Suprapubic skin (tissue), 4 donors: ENCODE measurements around the gene SCFD1. TPM values are rescaled to one million over a fixed set of nuclear protein-coding genes. Genes with fewer than 3 reads are reported as not detected.

Experiments
- DNase-seq, 2 donors: peaks; one replicate each; pipeline ENCODE4 v3.0.0-alpha.2; 2019; ENCODE audit warnings: low spot score in 2 of 2
- H3K27ac ChIP-seq: fragments of 200-600 bp; sonication (generic); one replicate; pipeline ENCODE4 v1.5.1; 2019
- H3K27me3 ChIP-seq: fragments of 200-600 bp; sonication (generic); one replicate; pipeline ENCODE4 v1.5.1; 2019
- H3K36me3 ChIP-seq: fragments of 200-600 bp; sonication (generic); one replicate; pipeline ENCODE4 v1.5.1; 2019
- H3K4me1 ChIP-seq: fragments of 200-600 bp; sonication (generic); one replicate; pipeline ENCODE4 v1.5.1; 2019
- H3K4me3 ChIP-seq: fragments of 200-600 bp; sonication (generic); one replicate; pipeline ENCODE4 v1.5.1; 2019; ENCODE audit warnings: mild to moderate bottlenecking
- H3K9me3 ChIP-seq: fragments of 200-600 bp; sonication (generic); one replicate; pipeline ENCODE4 v1.5.1; 2019
- EP300 ChIP-seq: sonication (generic); formaldehyde crosslinking; IDR thresholded peaks from one replicate; pipeline ENCODE4 v1.6.1; 2017; ENCODE audit warnings: antibody characterized with exemption
- POLR2A ChIP-seq, 2 donors: fragments of 450-650 bp; IDR thresholded peaks; one replicate each; pipeline ENCODE4 v1.6.1; 2017; ENCODE audit warnings: antibody characterized with exemption in 2 of 2, mild to moderate bottlenecking in 2 of 2, moderate library complexity in 2 of 2
- POLR2AphosphoS5 ChIP-seq, 3 donors: sonication (generic); formaldehyde crosslinking; IDR thresholded peaks; one replicate each; pipeline ENCODE4 v1.6.1; 2017; ENCODE audit warnings: antibody characterized with exemption in 3 of 3
- WGBS: methylation state at CpG from one replicate; pipeline ENCODE4 v1.1.5; 2018; 5-methylcytosine and 5-hydroxymethylcytosine counted together
- total RNA-seq, 4 donors: library from RNA; depleted of rRNA; stranded (reverse); fragments of >200 nt; gene quantifications; one replicate each; pipeline ENCODE4 v1.1.0, GENCODE V29; 2016
- TF ChIP-seq, protein P1 (sequence below), 2 donors: fragments of 200-600 bp in 1 of 2; fragments of 450-650 bp in 1 of 2; sonication (generic) in 1 of 2; IDR thresholded peaks; one replicate each; pipeline ENCODE4 v1.5.1; 2016 to 2019; ENCODE audit warnings: antibody characterized with exemption in 2 of 2, mild to moderate bottlenecking in 1 of 2, moderate library complexity in 1 of 2

SCFD1 gene
- total RNA-seq, 4 donors from 2014 or later: 26.4 to 84.2 (median 49.9) TPM

DNA sequence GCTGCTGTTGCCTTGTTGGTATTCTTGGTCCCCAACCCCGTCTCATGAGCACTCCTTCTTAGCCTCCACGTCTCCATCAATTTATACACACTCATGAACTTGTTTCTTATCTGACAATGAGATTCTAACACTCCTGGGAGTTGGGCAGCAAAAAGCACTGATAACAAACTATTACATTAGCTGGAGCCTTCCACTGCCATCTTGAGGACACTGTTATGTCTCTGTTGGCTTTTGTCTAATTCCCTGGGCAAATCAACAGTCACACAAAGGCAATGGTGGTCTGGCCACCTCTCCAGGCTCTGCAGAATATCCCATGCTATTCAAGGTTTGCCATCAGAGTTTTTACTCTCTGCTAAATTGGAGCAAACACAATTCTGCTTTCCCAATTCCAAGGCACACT is 134.5 kb downstream of the SCFD1 start:
- TF ChIP-seq, protein P1, sequence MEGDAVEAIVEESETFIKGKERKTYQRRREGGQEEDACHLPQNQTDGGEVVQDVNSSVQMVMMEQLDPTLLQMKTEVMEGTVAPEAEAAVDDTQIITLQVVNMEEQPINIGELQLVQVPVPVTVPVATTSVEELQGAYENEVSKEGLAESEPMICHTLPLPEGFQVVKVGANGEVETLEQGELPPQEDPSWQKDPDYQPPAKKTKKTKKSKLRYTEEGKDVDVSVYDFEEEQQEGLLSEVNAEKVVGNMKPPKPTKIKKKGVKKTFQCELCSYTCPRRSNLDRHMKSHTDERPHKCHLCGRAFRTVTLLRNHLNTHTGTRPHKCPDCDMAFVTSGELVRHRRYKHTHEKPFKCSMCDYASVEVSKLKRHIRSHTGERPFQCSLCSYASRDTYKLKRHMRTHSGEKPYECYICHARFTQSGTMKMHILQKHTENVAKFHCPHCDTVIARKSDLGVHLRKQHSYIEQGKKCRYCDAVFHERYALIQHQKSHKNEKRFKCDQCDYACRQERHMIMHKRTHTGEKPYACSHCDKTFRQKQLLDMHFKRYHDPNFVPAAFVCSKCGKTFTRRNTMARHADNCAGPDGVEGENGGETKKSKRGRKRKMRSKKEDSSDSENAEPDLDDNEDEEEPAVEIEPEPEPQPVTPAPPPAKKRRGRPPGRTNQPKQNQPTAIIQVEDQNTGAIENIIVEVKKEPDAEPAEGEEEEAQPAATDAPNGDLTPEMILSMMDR (IDR thresholded peaks at IDR 0.05): no peak
- TF ChIP-seq POLR2A (IDR thresholded peaks at IDR 0.05) (no peak), POLR2AphosphoS5 (IDR thresholded peaks at IDR 0.05) (no peak), EP300 (no peak)
- Histone ChIP-seq H3K27ac (no peak overlapping the region), H3K27me3 (no peaks in the 10 kb centered on the region), H3K4me3 (no peak overlapping the region), H3K9me3 (no peaks in the 10 kb centered on the region), H3K36me3 (no peaks in the 10 kb centered on the region), H3K4me1 (no peaks in the 10 kb centered on the region)
- WGBS: 79% methylated on average over 2 of the region's 2 CpGs
- no peak for DNase-seq

DNA sequence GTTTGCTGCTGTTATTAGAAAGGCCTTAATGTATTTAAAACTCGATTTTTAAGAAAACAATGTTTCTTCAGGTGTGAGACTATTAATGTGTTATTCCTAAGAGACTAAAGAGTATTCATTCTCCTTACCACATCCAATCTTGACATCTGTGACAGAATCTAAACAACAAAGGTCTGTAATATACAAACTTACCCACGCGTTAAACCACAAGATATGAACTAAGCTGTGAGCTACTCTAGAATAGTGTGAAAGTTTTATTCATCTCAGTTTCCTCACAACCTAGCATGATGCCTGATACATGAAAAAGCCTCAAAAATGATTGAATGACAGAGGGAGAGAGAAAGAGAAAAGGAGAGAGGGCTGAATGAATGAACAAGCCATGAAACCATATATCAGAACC is 135.0 kb downstream of the SCFD1 start:
- no peaks in the 10 kb centered on the region for H3K27me3 ChIP-seq
- WGBS: 43% methylated on average over 3 of the region's 3 CpGs
- no peak overlapping the region for H3K4me3 ChIP-seq
- no peak for TF ChIP-seq EP300
- TF ChIP-seq POLR2AphosphoS5 (IDR thresholded peaks at IDR 0.05): no peak
- no peak for TF ChIP-seq POLR2A (IDR thresholded peaks at IDR 0.05)
- TF ChIP-seq, protein P1 (IDR thresholded peaks at IDR 0.05): no peak
- H3K36me3 ChIP-seq: no peaks in the 10 kb centered on the region
- no peak overlapping the region for H3K27ac ChIP-seq
- DNase-seq: no peak
- H3K4me1 ChIP-seq: no peaks in the 10 kb centered on the region
- H3K9me3 ChIP-seq: no peaks in the 10 kb centered on the region

DNA sequence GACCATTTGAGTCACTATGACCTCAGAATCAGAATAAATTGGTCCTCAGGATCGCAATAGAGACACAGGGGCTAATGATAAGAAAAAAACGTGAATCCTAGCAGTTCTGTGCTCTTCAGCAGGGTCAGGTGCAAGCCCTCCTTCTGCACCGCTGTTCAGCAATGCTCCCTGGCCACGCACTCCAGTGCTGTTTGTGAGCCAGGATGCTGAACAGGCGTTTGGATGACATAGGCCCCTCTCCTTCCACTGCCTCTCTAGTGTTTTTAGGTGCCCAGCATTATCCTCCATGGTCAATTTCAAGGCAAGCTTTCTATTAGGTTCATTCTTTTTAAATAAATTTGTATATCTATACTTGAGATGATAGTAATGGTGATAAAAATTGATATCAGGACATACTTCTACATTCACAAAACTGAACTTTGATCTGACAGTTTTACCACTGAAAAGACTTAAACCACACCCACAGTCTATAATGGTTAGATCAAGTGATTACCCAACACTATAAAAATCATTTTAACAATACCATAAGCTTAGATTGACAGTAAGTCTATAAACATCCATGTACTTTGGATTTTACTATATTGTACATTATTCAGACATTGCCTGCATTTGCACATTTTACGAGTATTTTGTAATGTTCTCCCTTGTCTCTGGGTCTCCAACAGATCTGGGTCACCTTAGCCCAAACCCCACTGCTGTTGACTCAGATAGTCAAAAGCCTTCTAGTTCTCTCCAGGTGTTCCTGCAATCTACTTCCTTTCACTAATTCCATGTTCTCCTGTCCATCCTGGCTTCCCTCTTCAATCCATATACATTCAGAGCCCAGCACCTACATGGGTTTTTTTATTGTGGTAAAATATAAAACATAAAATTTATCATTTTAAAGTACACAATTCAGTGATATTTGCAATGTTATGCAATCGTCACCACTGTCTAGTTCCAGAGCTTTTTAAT is 137.3 kb downstream of the SCFD1 start:
- no peak overlapping the region for H3K27ac ChIP-seq
- DNase-seq: no peak
- no peaks in the 10 kb centered on the region for H3K36me3 ChIP-seq
- no peak overlapping the region for H3K4me3 ChIP-seq
- peaks cover 11% of the 10 kb centered on the region for H3K9me3 ChIP-seq
- WGBS: 85% methylated on average over 7 of the region's 7 CpGs
- no peaks in the 10 kb centered on the region for H3K4me1 ChIP-seq
- no peaks in the 10 kb centered on the region for H3K27me3 ChIP-seq
- no peak for TF ChIP-seq POLR2A (IDR thresholded peaks at IDR 0.05)
- no peak for TF ChIP-seq POLR2AphosphoS5 (IDR thresholded peaks at IDR 0.05)
- no peak for TF ChIP-seq EP300
- TF ChIP-seq, protein P1 (IDR thresholded peaks at IDR 0.05): no peak

DNA sequence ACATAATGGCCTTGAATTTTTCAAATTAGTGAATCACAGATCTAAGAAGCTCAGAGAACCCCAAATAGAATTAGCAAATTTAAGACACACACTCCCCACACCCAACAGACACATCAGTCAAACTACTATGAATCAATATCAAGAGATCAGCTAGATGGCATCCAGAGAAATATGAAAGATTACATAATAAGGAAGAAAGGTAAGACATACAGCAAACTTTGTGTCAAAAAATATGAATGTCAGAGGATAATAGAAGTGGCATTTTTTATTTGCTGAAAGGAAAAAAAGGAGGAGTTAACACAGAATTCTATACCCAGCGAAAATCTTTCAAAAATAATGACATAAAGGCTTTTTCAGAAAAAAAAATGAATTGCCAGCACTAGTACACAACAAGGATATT is 141.8 kb downstream of the SCFD1 start:
- no peak for DNase-seq
- Histone ChIP-seq H3K27me3 (no peaks in the 10 kb centered on the region), H3K4me1 (no peaks in the 10 kb centered on the region), H3K4me3 (no peak overlapping the region), H3K9me3 (peaks cover 11% of the 10 kb centered on the region), H3K36me3 (no peaks in the 10 kb centered on the region), H3K27ac (no peak overlapping the region)
- WGBS: 40% methylated on average over 1 of the region's 1 CpG
- TF ChIP-seq POLR2AphosphoS5 (IDR thresholded peaks at IDR 0.05): no peak

DNA sequence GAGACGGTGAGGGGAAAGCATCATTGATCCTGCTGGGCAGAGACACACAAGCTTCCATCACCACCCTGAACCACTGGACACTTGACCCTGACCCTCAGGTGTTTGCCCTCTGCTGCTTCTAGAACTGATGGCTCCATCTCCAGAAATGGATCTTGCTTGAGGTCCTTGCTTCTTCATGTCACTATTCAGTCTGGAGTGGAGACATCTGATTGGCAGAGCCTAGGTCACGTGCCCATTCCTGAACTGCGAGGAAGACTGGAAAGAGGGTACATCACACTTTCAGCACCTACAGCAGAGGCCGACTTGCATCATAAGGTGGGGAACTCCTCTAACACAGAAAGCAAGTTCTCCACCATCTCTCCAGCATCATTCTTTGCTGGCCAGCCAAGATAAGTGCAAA is 145.5 kb downstream of the SCFD1 start:
- WGBS: 97% methylated on average over 4 of the region's 4 CpGs
- H3K27ac ChIP-seq: no peak overlapping the region
- no peaks in the 10 kb centered on the region for H3K27me3 ChIP-seq
- TF ChIP-seq POLR2A (IDR thresholded peaks at IDR 0.05): no peak
- no peak for TF ChIP-seq EP300
- TF ChIP-seq, protein P1 (IDR thresholded peaks at IDR 0.05): no peak
- TF ChIP-seq POLR2AphosphoS5 (IDR thresholded peaks at IDR 0.05): no peak
- no peaks in the 10 kb centered on the region for H3K4me1 ChIP-seq
- no peaks in the 10 kb centered on the region for H3K36me3 ChIP-seq
- peaks cover 11% of the 10 kb centered on the region for H3K9me3 ChIP-seq
- no peak overlapping the region for H3K4me3 ChIP-seq
- no peak for DNase-seq
